ENCODE measurements around the gene ZNF92.

DNA sequence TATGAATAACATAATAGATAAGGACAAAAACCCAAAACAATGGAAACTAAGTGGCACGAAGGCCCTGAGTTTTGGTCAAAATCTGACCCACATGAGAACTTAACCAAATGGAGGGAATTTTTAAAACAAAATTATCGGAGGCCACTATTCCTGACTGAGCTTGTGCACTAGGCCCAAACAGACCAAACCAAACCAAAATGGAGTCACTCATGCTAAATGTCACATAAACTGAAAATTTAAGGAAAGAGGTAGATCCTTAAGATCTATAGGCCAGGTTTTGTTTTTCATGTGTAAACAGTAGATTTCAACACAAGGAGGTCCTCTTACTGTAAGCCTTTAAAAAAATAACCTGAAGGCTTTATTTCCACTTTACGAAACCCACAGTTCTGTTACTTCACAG lies 3.8 kb upstream of the ZNF92 start:
- TF ChIP-seq, protein P1, sequence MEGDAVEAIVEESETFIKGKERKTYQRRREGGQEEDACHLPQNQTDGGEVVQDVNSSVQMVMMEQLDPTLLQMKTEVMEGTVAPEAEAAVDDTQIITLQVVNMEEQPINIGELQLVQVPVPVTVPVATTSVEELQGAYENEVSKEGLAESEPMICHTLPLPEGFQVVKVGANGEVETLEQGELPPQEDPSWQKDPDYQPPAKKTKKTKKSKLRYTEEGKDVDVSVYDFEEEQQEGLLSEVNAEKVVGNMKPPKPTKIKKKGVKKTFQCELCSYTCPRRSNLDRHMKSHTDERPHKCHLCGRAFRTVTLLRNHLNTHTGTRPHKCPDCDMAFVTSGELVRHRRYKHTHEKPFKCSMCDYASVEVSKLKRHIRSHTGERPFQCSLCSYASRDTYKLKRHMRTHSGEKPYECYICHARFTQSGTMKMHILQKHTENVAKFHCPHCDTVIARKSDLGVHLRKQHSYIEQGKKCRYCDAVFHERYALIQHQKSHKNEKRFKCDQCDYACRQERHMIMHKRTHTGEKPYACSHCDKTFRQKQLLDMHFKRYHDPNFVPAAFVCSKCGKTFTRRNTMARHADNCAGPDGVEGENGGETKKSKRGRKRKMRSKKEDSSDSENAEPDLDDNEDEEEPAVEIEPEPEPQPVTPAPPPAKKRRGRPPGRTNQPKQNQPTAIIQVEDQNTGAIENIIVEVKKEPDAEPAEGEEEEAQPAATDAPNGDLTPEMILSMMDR (IDR thresholded peaks at IDR 0.05), result no peak
- TF ChIP-seq POLR2A (IDR thresholded peaks at IDR 0.05) (no peak), EP300 (IDR thresholded peaks at IDR 0.05) (no peak), POLR2AphosphoS5 (IDR thresholded peaks at IDR 0.05) (no peak)
